ENCODE results near the gene PANX3.

GRCh38 chr11:124640666-124641065, 29.4 kb downstream of the PANX3 start:
- TF ChIP-seq CTCF (conservative IDR thresholded peaks at IDR 0.05) (no peak; the same call in 1 of the 2 replicates), ZFX (IDR thresholded peaks at IDR 0.05) (no peak)

Measured in C4-2B (cell line).